ENCODE results near the gene USP17L28.
"Not testable (repeated sequence)": the region's sequence is repeated elsewhere in the genome, so short reads cannot be mapped to it uniquely, and the experiment has no call there.

USP17L28 gene, protein sequence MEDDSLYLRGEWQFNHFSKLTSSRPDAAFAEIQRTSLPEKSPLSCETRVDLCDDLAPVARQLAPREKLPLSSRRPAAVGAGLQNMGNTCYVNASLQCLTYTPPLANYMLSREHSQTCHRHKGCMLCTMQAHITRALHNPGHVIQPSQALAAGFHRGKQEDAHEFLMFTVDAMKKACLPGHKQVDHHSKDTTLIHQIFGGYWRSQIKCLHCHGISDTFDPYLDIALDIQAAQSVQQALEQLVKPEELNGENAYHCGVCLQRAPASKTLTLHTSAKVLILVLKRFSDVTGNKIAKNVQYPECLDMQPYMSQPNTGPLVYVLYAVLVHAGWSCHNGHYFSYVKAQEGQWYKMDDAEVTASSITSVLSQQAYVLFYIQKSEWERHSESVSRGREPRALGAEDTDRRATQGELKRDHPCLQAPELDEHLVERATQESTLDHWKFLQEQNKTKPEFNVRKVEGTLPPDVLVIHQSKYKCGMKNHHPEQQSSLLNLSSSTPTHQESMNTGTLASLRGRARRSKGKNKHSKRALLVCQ

DNA sequence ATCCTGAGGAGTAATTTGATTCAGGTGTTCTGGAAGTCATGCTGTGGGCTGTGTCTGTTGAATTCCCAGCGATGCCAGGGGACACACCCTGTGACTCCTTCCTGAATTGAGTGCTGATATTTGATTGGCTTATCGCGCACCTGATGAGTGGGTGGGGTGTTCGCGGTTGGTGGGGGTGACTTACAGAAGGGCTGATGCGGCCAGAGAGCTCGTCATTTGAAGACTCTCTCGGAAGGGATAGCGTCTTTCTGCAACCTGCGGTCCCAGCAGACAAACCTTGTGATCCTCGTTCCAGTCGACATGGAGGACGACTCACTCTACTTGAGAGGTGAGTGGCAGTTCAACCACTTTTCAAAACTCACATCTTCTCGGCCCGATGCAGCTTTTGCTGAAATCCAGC lies at the start of gene USP17L28:
USP17L28 (plus strand) TSS at position 301 of the 400 bp plus-strand sequence; CDS start at position 301, 0 bp downstream.
- not testable (repeated sequence) for DNase-seq (ENCODE audit: low read depth, low spot score)

DNA sequence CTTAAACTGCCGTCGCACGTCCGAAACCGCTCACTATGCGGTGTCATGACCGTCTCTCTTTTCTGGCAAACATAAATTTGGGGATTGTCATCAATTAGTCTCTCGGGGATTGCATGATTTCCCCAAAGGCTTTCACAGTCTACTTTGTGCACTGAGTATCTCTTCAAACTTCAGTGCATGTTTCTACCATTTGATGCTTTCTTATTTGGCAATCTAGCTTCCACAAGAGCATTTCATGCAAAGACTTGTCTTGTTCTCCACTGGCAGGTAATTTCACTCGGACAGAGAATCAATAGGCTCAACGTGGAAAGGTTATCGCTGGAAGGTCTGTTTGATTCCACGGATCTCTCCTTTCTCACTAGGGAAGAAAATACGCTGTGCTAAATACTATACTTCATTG lies 24.5 kb upstream of the USP17L28 start:
- not testable (repeated sequence) for DNase-seq (ENCODE audit: low read depth, low spot score)

DNA sequence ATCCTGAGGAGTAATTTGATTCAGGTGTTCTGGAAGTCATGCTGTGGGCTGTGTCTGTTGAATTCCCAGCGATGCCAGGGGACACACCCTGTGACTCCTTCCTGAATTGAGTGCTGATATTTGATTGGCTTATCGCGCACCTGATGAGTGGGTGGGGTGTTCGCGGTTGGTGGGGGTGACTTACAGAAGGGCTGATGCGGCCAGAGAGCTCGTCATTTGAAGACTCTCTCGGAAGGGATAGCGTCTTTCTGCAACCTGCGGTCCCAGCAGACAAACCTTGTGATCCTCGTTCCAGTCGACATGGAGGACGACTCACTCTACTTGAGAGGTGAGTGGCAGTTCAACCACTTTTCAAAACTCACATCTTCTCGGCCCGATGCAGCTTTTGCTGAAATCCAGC lies 23.8 kb upstream of the USP17L28 start, which contains the start of gene USP17L24:
USP17L24 (plus strand) TSS at position 301 of the 400 bp plus-strand sequence; CDS start at position 301, 0 bp downstream.
- DNase-seq (ENCODE audit: low read depth, low spot score), result not testable (repeated sequence)

DNA sequence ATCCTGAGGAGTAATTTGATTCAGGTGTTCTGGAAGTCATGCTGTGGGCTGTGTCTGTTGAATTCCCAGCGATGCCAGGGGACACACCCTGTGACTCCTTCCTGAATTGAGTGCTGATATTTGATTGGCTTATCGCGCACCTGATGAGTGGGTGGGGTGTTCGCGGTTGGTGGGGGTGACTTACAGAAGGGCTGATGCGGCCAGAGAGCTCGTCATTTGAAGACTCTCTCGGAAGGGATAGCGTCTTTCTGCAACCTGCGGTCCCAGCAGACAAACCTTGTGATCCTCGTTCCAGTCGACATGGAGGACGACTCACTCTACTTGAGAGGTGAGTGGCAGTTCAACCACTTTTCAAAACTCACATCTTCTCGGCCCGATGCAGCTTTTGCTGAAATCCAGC lies 19.1 kb upstream of the USP17L28 start, which contains the start of gene USP17L25:
USP17L25 (plus strand) TSS at position 301 of the 400 bp plus-strand sequence; CDS start at position 301, 0 bp downstream.
- DNase-seq (ENCODE audit: low read depth, low spot score), result not testable (repeated sequence)

DNA sequence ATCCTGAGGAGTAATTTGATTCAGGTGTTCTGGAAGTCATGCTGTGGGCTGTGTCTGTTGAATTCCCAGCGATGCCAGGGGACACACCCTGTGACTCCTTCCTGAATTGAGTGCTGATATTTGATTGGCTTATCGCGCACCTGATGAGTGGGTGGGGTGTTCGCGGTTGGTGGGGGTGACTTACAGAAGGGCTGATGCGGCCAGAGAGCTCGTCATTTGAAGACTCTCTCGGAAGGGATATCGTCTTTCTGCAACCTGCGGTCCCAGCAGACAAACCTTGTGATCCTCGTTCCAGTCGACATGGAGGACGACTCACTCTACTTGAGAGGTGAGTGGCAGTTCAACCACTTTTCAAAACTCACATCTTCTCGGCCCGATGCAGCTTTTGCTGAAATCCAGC lies 14.3 kb upstream of the USP17L28 start, which contains the start of gene USP17L26:
USP17L26 (plus strand) TSS at position 301 of the 400 bp plus-strand sequence; CDS start at position 301, 0 bp downstream.
- DNase-seq (ENCODE audit: low read depth, low spot score), result not testable (repeated sequence)

DNA sequence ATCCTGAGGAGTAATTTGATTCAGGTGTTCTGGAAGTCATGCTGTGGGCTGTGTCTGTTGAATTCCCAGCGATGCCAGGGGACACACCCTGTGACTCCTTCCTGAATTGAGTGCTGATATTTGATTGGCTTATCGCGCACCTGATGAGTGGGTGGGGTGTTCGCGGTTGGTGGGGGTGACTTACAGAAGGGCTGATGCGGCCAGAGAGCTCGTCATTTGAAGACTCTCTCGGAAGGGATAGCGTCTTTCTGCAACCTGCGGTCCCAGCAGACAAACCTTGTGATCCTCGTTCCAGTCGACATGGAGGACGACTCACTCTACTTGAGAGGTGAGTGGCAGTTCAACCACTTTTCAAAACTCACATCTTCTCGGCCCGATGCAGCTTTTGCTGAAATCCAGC lies 9.6 kb upstream of the USP17L28 start, which contains the start of gene USP17L5:
USP17L5 (plus strand) TSS at position 301 of the 400 bp plus-strand sequence; CDS start at position 301, 0 bp downstream.
- DNase-seq (ENCODE audit: low read depth, low spot score), result not testable (repeated sequence)

DNA sequence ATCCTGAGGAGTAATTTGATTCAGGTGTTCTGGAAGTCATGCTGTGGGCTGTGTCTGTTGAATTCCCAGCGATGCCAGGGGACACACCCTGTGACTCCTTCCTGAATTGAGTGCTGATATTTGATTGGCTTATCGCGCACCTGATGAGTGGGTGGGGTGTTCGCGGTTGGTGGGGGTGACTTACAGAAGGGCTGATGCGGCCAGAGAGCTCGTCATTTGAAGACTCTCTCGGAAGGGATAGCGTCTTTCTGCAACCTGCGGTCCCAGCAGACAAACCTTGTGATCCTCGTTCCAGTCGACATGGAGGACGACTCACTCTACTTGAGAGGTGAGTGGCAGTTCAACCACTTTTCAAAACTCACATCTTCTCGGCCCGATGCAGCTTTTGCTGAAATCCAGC lies 4.8 kb upstream of the USP17L28 start, which contains the start of gene USP17L27:
USP17L27 (plus strand) TSS at position 301 of the 400 bp plus-strand sequence; CDS start at position 301, 0 bp downstream.
- DNase-seq (ENCODE audit: low read depth, low spot score), result not testable (repeated sequence)

DNA sequence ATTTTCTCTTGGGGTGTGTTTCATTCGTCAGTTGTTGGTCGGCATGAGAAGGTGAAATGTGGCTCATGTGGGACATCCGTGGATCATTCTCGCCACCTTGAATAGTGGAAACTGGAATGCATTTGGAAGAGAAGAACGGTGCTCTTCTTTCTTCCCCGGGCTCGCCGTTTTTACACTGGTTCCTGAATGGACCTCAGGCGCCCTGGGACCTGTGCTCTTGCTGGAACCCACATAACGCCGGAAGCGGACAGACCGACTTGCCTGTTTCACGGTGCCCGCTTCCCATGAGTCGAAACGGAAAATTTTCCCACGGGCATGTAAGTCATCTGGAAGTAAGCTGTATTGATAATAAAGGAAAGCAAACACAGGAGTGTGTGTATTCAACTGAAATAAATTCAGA lies 2.2 kb downstream of the USP17L28 start:
- DNase-seq (ENCODE audit: low read depth, low spot score), result not testable (repeated sequence)

DNA sequence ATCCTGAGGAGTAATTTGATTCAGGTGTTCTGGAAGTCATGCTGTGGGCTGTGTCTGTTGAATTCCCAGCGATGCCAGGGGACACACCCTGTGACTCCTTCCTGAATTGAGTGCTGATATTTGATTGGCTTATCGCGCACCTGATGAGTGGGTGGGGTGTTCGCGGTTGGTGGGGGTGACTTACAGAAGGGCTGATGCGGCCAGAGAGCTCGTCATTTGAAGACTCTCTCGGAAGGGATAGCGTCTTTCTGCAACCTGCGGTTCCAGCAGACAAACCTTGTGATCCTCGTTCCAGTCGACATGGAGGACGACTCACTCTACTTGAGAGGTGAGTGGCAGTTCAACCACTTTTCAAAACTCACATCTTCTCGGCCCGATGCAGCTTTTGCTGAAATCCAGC lies 4.6 kb downstream of the USP17L28 start, which contains the start of gene USP17L29:
USP17L29 (plus strand) TSS at position 301 of the 400 bp plus-strand sequence; CDS start at position 301, 0 bp downstream.
- DNase-seq (ENCODE audit: low read depth, low spot score), result not testable (repeated sequence)

DNA sequence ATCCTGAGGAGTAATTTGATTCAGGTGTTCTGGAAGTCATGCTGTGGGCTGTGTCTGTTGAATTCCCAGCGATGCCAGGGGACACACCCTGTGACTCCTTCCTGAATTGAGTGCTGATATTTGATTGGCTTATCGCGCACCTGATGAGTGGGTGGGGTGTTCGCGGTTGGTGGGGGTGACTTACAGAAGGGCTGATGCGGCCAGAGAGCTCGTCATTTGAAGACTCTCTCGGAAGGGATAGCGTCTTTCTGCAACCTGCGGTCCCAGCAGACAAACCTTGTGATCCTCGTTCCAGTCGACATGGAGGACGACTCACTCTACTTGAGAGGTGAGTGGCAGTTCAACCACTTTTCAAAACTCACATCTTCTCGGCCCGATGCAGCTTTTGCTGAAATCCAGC lies 14.1 kb downstream of the USP17L28 start, which contains the start of gene USP17L30:
USP17L30 (plus strand) TSS at position 301 of the 400 bp plus-strand sequence; CDS start at position 301, 0 bp downstream.
- DNase-seq (ENCODE audit: low read depth, low spot score), result not testable (repeated sequence)

DNA sequence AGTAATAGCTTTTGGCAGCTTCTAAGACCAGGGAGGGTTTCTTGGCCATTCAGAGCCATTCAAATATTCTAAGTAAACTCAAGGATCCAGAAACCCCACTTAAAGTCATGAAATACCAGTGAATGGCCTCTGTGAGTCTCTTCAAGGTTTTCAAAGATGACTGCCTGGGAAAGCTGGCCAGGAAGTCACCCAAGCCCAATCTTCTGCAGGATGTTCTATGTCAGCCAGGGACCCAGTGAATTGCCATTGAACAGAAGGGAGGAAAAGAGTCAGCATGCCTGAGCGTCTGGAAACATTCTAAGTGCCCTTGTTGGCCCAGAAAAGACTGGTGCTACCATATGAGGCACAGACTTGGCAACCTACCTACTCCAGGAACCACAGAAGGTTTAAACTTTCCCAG lies 31.2 kb downstream of the USP17L28 start:
- not testable (repeated sequence) for DNase-seq (ENCODE audit: low read depth, low spot score)

DNA sequence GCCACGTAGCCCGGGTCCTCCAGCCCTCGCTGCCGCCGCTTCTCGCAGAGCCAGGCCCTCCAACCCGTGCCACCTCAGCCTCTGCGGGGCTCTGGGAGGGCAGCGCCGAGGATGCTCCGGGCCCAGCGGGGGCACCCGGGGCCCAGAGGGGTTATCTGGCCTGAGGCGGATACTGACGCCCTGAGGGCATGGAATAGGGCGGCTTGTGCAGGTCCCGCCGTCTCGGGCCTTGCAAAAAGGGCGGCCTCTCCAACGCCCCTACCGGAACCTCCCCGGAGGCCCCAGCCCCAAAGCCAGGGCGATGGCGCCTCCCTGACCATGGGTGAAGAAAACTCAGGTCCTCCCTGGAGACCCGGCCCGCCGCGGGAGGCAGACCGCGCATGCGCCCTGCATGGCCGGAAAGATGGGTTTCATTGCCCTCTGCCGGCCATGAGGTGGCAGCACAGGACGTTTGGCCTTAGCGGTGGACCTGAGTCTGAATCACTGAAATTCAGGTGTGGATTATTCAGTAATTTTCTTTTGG lies 32.4 kb downstream of the USP17L28 start:
- DNase-seq (ENCODE audit: low read depth, low spot score), result peak; percentile 11

DNA sequence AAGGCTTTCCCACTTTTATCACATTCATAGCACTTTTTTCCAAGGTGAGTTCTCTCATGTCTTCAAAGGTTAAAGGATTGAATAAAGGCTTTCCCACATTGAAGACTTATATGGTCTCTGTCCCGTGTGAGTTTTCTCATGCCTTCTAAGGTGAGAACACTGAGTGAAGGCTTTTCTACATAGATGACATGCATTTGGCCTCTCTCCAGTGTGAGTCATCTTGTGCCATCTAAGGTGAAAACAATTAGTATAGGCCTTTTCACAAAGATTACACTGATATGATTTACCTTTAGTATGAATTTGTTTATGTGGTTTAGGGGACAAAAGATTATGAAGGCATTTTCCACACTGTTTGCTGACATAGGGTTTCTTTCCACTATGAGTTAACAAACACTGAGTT lies 35.4 kb downstream of the USP17L28 start:
- no peak for DNase-seq (ENCODE audit: low read depth, low spot score)

DNA sequence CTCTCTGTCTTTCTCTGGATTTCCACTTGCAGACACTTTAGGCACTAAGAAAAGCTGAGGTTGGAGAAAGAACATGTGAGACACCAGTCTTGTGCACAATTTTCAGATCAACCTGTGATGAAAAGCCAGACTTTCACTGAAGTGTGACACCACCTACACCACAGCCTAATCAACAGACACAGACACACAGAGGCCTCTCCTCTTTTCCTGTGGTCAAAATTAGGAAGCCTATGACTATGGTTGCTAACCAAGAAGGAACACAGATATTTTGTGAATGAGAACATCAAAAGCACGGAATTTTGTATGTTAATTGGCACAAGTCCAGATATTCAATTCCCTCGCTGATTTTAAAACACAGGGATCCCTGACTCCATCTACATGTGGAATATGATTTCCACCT lies 40.3 kb downstream of the USP17L28 start:
- DNase-seq (ENCODE audit: low read depth, low spot score), result not testable (repeated sequence)
